ENCODE data around the gene ACOT11. TPM values are rescaled to one million over a fixed set of nuclear protein-coding genes. Genes with fewer than 3 reads are reported as not detected.

The ACOT11 gene
- polyA plus RNA-seq, 1 experiment = 2.4 TPM

GRCh38 chr1:54571803-54572541, 23.9 kb downstream of the ACOT11 start:
- ChIA-PET CTCF (interaction anchor here (0.8 to 1.1 kb wide), 2 partner anchors 22 to 30 kb away, joined by 3 read pairs; no protein-coding TSS in a partner anchor), POLR2A (no interaction called here)
- no peaks in the 10 kb centered on the region for H3K36me3 ChIP-seq (ENCODE audit: control insufficient read depth, insufficient read depth, low read length)
- H3K27me3 ChIP-seq (ENCODE audit: control insufficient read depth, insufficient read depth, low read length) = no peaks in the 10 kb centered on the region
- TF ChIP-seq CTCF (IDR thresholded peaks at IDR 0.05; ENCODE audit: insufficient read depth, low read depth, low read length) = no peak
- no peak for DNase-seq (ENCODE audit: low read depth)
- no peak overlapping the region for H3K4me3 ChIP-seq (ENCODE audit: low read depth, low read length)

GRCh38 chr1:54572542-54572850, 24.5 kb downstream of the ACOT11 start:
- CTCF ChIA-PET = no interaction called here
- Histone ChIP-seq H3K36me3 (ENCODE audit: control insufficient read depth, insufficient read depth, low read length) (no peaks in the 10 kb centered on the region), H3K27me3 (ENCODE audit: control insufficient read depth, insufficient read depth, low read length) (no peaks in the 10 kb centered on the region), H3K4me3 (ENCODE audit: low read depth, low read length) (no peak overlapping the region)
- POLR2A ChIA-PET = no interaction called here
- no peak for TF ChIP-seq CTCF (IDR thresholded peaks at IDR 0.05; ENCODE audit: insufficient read depth, low read depth, low read length)
- DNase-seq (ENCODE audit: low read depth) = no peak

- POLR2A ChIA-PET = no interaction called here
- CTCF ChIA-PET = no interaction called here
- H3K36me3 ChIP-seq (ENCODE audit: control insufficient read depth, insufficient read depth, low read length) = no peaks in the 10 kb centered on the region
- no peak for DNase-seq (ENCODE audit: low read depth)
- TF ChIP-seq CTCF (IDR thresholded peaks at IDR 0.05; ENCODE audit: insufficient read depth, low read depth, low read length) = no peak
- H3K4me3 ChIP-seq (ENCODE audit: low read depth, low read length) = no peak overlapping the region
- H3K27me3 ChIP-seq (ENCODE audit: control insufficient read depth, insufficient read depth, low read length) = no peaks in the 10 kb centered on the region
These were observed 26.2 kb downstream of the ACOT11 start for GRCh38 chr1:54574158-54574778.

- no peak for DNase-seq (ENCODE audit: low read depth)
These were observed 27.1 kb downstream of the ACOT11 start for GRCh38 chr1:54575161-54575560.

More at GRCh38 chr1:54575161-54575560, 27.1 kb downstream of the ACOT11 start:
- ChIA-PET CTCF (no interaction called here), POLR2A (no interaction called here)
- H3K4me3 ChIP-seq (ENCODE audit: low read depth, low read length) = no peak overlapping the region
- H3K27me3 ChIP-seq (ENCODE audit: control insufficient read depth, insufficient read depth, low read length) = no peaks in the 10 kb centered on the region
- TF ChIP-seq CTCF (IDR thresholded peaks at IDR 0.05; ENCODE audit: insufficient read depth, low read depth, low read length) = no peak
- H3K36me3 ChIP-seq (ENCODE audit: control insufficient read depth, insufficient read depth, low read length) = no peaks in the 10 kb centered on the region

All from BJ (cell line).